ENCODE data around the gene SEC16A.

The SEC16A gene

DNA sequence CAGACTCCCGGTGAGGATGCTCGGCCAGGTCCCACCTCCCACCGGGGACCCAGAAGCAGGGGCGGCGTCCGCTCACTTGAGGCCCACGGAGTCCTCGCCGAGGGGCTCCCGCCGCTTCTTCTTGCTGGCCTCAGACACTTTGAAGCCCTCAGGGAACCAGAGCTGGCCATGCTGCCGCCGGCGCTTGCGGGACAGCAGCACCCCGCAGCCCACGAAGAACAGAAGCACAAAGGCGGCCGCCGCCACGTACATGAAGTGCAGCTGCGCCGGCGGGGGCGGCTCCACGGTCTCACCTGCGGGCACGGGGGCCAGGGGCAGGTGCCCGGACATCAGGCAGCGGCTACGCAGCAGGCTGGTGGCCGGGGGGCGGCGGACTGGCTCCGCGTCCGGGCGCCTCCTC is 19.4 kb upstream of the SEC16A start:
- no peak for DNase-seq (ENCODE audit: low read depth in 3 of 3)

DNA sequence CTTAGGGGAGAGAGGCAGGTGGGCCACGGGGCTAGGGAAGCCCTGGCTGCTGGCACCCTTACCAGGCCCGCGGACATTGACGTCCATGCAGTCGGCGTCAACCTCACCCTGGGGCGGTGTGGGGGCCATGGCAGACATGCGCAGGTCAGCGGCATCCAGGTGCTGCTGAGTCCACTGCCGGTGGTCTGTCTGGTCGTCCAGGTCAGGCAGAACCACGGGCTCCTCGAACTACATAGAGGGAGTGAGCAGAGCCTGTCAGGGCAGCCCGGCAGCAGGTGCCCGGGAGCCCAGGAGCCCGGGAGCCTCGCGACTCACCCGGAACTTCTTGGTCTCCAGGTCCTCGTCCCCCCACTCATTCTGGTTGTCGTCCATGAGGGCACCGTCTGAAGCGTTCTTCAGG is 18.8 kb upstream of the SEC16A start:
- DNase-seq (ENCODE audit: low read depth in 3 of 3): no peak

DNA sequence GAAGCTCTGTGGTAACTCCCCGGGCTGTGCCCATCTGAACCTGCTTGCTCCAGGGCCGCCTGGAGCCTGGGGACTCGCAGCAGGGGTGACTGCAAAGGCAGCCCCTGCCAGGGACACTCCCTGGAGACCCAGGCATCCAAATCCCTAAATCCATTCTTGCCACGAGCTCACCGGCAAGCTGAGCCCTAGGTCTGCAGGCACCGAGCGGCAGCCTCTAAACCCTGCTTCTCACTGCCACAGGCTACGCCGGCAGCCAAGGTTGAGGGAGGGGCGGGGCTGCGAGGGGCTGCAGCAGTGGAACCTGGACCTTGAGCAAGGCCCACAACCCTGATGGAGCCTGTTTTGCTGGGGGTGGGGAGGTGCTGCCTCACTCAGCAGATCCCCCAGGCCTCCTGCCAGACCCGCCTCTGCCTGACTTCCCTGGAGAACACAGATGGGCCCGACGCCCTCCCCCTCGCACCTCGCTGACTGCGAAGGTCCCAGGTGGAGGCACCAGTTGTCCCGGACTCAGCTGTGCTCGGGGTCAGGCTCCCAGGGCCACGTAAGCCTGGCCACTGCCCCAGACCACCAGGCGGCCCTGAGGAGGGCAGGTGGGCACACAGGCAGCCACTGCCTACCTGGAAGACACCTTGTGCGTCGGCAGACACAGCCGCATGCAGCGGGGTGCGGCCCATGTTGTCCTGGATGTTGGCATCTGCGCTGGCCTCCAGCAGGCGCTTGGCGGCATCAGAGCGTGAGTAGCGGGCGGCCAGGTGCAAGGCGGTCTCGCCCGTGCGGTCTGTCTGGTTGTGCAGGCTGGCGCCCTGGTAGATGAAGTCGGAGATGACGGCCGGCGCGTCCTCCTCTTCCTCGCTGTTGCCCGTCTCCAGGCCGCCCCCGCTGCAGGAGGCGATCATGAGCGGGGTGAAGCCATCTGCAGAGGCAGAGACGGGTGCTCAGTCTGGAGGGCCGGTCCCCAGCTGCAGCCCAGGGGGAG is 17.4 kb upstream of the SEC16A start:
- DNase-seq (ENCODE audit: low read depth in 3 of 3): no peak

DNA sequence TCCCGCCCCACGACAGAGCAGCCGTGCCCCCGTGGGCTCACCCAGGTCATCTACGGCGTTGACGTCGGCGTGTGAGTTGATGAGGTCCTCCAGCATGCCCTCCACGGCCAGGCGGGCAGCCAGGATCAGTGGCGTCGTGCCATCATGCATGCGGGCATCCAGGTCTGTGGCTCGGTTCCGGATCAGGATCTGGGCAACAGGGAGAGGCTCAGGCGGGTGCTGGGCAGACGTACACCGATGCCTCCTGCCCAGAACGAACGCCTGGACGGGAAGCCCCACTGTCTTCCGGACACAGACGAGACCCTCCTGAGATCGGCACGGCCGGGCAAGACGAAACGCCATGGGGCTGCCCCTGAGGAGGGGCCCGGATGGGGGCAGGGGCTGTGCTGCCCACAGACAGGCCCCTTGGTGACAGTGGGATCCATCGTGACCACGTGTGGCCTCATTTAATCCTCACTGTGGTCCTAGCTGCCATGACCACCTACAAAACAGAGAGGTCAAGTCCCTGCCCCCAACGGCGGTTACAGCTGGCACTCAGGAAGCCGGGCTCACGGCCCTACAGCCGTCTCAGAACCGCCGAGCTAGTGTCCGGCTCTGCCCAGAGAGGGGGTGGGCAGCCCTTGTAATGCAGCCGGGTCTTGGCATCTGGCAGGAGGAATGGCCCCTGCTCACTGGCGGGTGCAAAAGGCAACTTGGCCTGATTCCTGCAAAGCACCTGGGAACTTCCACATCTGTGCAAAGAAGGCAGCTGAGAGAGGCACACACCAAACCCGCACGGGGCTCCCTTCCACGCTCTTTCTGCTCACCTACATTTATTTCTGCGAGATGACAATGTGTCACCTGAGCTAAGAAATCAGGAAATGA is 16.5 kb upstream of the SEC16A start:
- no peak for DNase-seq (ENCODE audit: low read depth in 3 of 3)

DNA sequence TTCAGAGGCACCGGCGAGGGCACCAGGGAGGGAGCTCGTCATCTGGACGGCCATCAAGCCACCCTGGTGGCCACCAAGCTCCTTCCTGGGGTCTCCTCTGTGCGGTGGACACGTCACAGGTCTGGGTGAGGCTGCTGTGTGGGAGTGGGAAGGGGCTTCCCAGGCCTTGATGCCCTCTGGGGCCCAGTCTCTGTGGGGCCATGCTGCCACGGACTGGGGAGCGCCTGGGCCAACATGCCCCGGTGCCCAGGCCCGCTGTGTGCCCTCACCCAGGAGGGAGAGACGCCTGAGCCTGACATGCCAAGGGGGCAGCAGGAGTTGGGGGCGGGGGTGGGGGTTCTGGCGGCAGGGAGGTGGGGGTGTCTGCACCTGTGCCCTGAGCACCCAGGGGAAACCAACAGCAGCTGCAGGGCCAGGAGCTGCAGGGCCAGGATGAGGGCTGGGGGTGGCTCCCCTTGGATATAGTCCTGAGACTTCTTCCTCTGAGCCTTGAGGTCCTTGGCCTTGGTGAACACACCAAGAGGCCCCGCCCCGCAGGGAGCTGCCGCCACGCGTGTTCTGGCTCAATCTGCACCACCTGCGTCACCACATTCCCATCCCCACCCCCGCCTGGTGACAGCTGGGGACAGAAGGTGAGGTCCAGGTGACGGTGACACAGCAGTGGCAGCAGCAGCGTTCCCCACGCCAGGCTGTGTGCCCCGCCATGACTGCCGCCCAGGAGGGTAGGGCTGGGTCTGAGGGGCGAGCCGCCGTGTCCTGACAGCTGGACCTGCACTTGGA is 15.3 kb upstream of the SEC16A start:
- DNase-seq (ENCODE audit: low read depth in 3 of 3): no peak

DNA sequence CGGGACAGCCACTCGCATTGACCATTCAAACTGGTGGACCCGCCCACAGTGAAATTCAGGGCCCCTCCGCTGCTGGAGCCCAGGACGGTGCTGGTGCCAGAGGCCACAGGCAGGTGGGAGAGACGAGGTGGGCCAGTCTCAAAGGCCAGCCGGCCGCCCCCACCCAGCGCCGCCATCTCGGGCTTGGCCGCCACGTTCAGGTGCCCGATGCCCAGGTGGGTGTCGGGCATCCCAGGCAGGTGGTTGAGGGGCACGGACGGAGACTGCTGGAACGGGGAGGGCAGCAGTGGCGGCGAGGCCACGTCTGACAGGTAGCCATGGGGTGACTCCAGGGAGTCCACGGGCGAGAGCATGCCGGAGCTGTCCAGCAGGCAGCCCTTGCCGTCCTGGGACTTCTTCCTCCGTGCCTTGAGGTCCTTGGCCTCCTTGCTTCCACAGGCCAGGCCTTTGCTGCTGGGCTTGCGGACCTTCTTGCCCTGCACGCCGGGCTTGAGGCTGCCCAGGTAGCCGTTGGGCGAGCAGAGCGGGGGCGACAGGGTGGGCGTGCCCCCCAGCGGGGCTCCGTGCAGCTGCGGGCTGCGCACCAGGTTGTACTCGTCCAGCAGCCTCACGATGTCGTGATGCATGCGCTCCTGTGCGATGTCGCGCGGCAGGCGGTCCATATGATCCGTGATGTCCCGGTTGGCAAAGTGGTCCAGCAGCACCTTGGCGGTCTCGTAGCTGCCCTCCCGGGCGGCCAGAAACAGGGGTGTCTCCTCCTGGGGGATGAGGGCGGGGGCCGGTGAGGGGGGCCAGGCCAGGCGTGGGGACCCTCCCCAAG is 14.2 kb upstream of the SEC16A start:
- DNase-seq (ENCODE audit: low read depth in 3 of 3): no peak

DNA sequence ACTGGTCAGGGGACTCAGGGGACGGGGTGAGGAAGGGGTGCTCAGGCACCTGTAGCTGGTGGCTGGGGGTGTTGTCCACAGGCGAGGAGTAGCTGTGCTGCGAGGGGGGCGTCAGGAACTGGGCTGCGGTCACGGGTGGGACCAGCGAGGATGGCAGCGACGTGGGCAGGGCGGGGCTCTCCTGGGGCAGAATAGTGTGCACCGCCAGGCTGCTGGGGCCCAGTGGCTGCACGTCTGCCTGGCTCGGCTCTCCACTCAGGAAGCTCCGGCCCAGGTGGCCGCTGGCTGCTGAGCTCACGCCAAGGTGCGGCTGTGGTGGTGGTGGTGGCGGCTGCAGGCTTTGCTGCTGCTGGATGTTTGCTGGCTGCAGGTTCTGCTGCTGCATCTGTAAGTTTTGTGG is 13.3 kb upstream of the SEC16A start:
- DNase-seq (ENCODE audit: low read depth in 3 of 3): no peak

DNA sequence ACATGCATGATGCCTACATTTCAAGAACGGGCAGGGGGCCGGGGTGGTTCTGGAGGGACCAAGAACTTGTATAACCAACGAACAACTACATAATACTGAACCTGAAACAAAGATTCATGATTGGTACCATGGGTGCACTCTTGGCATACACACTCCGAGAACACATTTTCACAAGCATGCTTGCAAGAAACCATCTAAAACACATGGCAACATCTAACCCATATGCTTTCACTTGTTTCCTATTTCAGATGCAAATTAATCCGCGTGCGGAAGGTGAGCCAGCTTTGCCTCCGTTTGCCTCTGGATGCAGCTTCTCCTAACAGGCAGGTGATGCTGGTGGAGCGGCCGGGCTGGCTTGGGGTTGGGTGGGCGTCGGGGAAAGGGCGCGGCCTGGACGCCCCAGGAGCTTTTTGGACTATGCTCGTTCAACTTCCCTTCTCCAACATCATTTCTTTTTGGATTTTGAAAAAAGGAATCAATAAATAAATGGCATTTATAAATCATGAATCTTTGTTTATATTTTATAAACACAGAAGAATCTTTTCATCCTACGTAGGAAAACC is 12.5 kb upstream of the SEC16A start:
- DNase-seq (ENCODE audit: low read depth in 3 of 3): no peak

DNA sequence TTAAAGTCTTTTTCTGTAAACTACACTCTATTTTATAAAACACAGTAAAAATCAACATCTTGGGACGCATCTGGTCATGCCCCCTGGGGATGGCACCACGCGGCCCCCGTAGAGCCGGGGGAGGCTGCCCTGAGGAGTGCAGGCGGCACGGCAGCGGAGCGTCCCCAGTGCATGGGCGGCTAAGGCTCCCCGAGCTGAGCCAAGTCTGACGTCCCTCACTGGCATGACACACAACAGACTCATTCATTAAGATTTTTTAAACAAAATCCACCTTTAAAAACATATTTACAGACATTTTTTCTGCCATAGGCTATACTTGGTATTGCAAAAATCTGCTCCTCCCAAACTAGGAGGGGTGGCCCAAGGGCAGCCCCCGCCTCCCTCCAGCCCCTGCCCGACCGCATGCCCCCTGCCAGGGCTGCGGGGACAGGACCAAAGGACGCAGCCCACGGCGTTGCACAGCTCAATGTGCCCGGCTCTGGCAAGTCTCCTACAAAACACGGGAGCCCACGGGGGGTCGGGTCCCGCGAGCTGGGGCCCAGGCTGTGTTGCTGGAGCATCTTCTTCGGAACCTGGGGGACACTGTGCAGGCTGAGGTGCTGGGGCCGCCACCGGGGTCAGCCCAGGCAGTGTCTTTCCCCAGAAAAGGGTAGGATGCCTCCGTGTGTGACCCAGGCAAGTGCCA is 11.8 kb upstream of the SEC16A start:
- no peak for DNase-seq (ENCODE audit: low read depth in 3 of 3)

DNA sequence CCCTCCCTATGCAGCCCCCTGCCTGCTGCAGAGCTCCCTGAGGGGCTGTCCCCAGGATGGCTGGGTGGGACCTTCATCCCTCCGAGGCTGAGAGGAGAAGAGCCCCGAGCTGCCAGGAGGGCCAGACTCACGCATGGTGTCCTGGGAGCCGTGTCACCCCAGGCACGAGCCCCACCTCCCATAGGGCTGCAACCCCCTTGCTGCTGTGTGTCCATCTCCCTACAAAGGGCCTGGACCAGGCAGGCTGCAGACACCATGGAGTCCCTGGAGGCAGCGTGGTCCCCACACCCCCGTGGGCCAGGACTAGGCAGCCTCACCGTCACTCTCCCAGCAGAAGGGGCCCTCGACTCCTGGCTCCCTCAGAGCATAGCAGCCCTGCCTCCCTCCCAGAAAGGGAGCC is 11.2 kb upstream of the SEC16A start:
- DNase-seq (ENCODE audit: low read depth in 3 of 3): no peak

DNA sequence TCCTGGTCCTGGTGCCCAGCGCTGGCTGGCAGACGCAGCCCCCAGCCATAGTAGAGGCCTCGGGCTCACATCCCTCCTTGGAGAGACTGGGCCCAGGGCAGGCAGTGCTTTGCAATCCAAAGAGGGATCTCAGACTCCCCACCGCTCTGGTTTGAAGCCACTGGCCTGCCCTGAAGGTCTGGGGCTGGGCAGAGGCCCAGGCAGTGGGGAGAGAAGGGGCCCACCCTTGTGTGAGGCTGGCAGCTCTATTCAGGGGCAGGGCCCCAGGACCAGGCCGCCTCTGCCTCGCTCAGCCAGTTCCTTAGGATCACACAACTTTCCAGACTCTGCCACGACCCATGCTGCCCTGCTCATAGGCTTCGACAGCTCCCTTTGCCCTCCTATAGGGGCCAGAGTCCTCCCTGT is 10.7 kb upstream of the SEC16A start:
- DNase-seq (ENCODE audit: low read depth in 3 of 3): no peak

DNA sequence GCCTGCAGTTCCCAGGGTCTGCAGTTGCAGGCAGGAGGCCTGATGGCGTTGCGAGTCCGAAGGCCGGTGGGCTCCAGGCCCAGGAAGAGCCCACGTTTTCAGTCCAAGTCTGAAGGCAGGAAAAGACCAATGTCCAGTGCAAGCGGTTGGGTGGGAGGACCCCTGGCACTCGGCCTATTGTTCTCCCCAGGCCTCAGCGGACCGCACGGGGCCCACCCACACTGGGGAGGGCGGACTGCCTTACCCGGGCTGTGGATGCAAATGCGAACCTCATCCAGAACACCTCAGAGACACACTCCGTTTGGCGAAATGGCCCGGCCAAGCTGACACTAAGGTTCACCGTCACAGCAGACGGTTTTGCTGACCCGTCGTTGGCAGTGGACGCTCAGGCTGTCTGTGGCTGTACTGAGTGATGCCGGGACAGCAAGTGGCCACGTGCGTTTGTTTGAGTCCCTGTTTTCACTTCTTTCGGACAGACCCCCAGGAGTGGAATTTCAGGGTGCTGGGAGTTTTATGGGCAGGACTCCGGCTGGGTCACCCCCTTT is 10.2 kb upstream of the SEC16A start:
- no peak for DNase-seq (ENCODE audit: low read depth in 3 of 3)

DNA sequence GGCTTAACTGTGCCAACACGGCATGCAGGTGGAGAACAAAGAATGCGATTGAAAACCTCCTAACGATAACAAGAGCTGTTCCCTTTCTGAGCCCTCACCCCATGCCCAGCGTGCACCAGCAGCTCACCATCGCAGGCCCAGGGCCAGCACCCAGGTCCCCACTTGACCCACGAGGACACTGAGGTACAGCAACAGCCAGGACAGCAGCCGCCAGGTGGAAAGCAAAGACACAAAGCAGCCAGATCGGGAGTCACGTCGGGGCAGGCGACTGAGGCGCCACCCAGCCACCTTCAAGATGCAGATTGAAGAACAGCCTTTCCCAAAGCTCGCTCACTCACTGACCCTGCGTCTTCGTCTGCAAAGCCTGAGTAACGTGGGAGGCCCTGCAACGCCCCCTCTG is 6.9 kb upstream of the SEC16A start:
- no peak for DNase-seq (ENCODE audit: low read depth in 3 of 3)

DNA sequence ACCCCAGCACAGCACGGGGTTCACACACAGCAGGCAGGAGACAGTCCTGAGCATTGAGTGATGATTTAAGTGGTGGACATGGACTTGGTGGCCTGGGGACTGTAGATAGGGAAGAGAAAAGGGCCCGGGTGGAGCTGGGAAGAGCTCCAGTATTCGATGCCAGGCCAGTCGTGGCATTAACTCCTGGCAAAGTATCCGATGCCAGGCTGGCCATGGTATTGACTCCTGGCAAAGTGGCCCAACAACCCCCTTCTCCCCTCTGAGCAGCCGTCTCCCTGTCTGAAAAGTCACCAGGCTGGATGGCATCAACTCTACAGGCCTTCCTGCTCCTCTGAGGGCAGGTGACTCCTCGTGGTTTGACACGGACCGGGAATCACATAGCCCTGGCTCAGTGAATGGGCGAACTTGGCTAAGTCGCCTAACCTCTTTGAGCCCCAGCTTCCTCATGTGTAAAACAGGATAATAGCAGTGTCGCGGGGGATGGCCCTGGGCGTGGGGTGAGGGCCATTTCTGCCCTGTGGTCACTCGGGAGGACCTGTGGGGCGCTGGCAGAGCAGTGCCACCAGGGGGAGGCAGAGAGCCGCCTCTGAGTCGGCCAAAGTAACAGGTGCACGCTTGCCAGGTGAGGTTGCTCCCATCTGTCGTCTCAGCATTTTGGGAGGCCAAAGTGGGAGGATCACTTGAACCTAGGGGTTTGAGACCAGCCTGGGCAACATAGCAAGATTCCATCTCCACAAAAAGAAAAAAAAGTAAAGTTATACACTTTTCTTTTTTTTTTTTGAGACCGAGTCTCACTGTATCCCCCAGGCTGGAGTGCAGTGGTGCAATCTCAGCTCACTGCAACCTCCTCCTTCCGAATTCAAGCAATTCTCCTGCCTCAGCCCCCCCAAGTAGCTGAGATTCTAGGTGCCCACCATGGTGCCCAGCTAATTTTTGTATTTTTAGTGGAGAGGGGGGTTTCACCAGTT is 5.7 kb upstream of the SEC16A start:
- DNase-seq (ENCODE audit: low read depth in 3 of 3): peak; percentile 46 to 70 (median 51)

DNA sequence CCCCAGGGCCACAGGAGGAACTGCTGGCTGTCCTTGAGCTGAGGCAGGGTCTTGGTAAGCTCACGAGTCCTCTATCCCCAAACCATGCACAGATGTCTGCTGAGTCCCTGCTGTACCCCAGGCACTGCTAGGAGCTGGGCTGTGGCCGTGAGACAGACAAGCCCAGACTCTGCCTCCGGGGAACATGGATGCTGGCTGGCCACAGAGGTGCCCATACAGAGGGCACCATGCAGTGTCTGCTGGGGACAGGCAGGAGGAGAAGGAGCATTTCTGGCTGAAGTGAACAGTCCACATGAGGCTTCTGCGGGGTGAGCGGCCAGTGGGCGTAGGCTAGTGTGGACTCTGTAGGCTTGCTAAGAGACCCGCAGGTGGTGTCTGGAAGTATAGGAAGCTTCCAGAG is 4.8 kb upstream of the SEC16A start:
- DNase-seq (ENCODE audit: low read depth in 3 of 3): no peak

DNA sequence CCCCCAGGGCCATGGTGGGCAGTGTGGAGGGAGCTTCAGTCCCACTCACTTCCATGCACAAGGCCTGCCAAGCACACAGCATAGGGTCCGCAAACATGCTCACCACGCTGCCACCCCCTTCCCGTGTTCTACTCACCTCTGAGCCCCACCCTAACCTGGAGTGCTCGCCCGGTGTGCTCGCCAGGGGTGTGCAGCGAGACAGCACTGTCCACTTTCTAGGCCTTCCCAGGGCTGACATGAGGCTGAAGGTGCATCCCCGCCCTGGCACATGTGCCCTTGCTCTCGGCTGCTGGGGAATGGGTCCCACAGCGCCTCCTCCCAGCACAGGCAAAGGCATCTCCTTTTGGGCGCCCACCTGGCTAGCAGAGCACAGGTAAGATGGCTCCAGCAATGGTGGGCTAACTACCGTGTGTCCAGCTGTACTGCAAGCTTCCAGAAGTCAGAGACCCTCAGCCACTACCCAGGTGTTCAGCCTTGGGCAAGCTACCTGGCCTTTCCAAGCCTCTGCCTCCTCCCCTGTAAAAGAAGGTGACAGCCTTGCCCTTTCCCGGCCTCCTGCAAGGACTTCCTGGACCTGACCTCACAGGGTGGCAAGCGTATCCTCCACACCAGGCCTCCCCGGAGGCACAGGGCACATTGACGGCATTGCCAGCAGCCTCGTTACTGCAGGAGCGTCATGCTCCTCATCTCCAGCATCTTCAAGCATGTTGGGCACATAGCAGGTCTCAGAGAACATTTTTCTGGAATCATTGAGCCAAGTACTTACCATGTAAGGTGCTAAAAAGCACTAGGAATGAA is 4.2 kb upstream of the SEC16A start:
- DNase-seq (ENCODE audit: low read depth in 3 of 3): no peak

DNA sequence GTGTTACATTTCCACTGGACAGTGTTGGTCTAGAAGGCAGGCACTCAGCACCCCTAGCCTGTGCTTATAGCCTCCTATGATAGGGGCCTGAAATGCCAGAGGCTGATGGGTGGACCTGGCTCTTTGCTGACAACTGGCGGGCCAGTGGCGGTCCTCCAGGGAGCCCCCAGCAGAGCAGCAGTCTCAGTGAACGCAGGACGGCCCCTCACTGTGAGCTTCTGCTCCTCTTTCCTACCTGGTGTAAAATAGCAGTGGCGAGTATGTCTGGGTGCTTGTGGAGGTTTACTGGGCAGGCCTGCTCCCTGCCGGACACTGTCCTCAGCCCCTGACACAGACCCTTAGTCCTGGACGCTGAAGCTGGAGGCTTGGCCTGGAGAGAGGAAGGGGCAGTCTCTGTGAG is 3.3 kb upstream of the SEC16A start:
- no peak for DNase-seq (ENCODE audit: low read depth in 3 of 3)

Data from stimulated activated CD4-positive, alpha-beta T cell treated with anti-CD3 and anti-CD28 coated beads, TNF-alpha, amount 100 ng/mL, for 24 hours (primary cell).